Panc1 (cell line): Measurements from ENCODE around the gene FTO. TPM values are rescaled to one million over a fixed set of nuclear protein-coding genes. Genes with fewer than 3 reads are reported as not detected.

Experiments used
- ATAC-seq: fragments of 200-7000 bp; cut with Tn5 transposase; 2 replicates; pipeline ENCODE4 v1.9.1; 2020; ENCODE audit warnings: mild to moderate bottlenecking, moderate library complexity
- BruUV-seq: library from RNA; stranded (reverse); fragments of 400-500 nt; replicated peaks from 2 replicates; lab custom pipeline; 2021; lab: Mats Ljungman, UMichigan
- CTCF ChIA-PET: fragments of 300-600 bp; sonication (Branson Sonifier 250); formaldehyde crosslinking; loops from one replicate; lab custom pipeline; 2022; ENCODE audit warnings: antibody characterized with exemption; lab: Charles Lee
- POLR2A ChIA-PET: fragments of 300-600 bp; sonication (Branson Sonifier 250); formaldehyde crosslinking; loops from one replicate; lab custom pipeline; 2022; ENCODE audit warnings: antibody characterized with exemption; lab: Charles Lee
- DNase-seq: peaks from one replicate; pipeline ENCODE4 v3.0.0-alpha.2; 2010; ENCODE audit warnings: low read depth, low spot score
- H3K27ac ChIP-seq: 2 replicates; pipeline ENCODE4 v1.5.1; 2011; ENCODE audit warnings: mild to moderate bottlenecking, low read length, inconsistent platforms
- H3K27me3 ChIP-seq: fragments of 200-500 bp; sonication (Bioruptor generic); 2 replicates; pipeline ENCODE4 v1.6.0; 2014; ENCODE audit warnings: low read length, inconsistent platforms; ENCODE audit not compliant: control insufficient read depth, insufficient read depth
- H3K36me3 ChIP-seq: fragments of 200-500 bp; sonication (Bioruptor generic); 2 replicates; pipeline ENCODE4 v1.5.1; 2014; ENCODE audit warnings: inconsistent platforms, mild to moderate bottlenecking, low read length, moderate library complexity; ENCODE audit not compliant: control insufficient read depth, insufficient read depth
- H3K4me1 ChIP-seq: 2 replicates; pipeline ENCODE4 v1.5.1; 2011; ENCODE audit warnings: inconsistent platforms, mild to moderate bottlenecking, low read length, moderate library complexity; ENCODE audit not compliant: control insufficient read depth, insufficient read depth
- H3K4me3 ChIP-seq, 2 experiments: 2 replicates each; pipeline ENCODE4 v1.5.1; 2011 to 2012; ENCODE audit warnings: low read depth in 2 of 2, low read length in 2 of 2, mild to moderate bottlenecking in 2 of 2, inconsistent platforms in 1 of 2, moderate library complexity in 1 of 2
- H3K9me3 ChIP-seq: fragments of 200-500 bp; sonication (Bioruptor generic); 2 replicates; pipeline ENCODE4 v1.5.1; 2014; ENCODE audit warnings: low read depth, mild to moderate bottlenecking, inconsistent platforms, low read length, moderate library complexity; ENCODE audit not compliant: control insufficient read depth, insufficient read depth
- CTCF ChIP-seq: fragments of 450-650 bp; IDR thresholded peaks from 2 replicates; pipeline ENCODE4 v1.5.1; 2017; ENCODE audit warnings: mild to moderate bottlenecking
- POLR2AphosphoS5 ChIP-seq: IDR thresholded peaks from 2 replicates; pipeline ENCODE4 v1.6.1; 2012; ENCODE audit warnings: mild to moderate bottlenecking, low read depth, low read length, moderate library complexity
- REST ChIP-seq, 2 experiments: IDR thresholded peaks; 2 replicates each; pipeline ENCODE4 v1.6.1; 2011 to 2012; ENCODE audit warnings: low read depth in 2 of 2, control low read depth in 1 of 2, low read length in 1 of 2, mild to moderate bottlenecking in 1 of 2, moderate library complexity in 1 of 2; ENCODE audit not compliant: insufficient read depth in 1 of 2
- SIN3A ChIP-seq: IDR thresholded peaks from 2 replicates; pipeline ENCODE4 v1.6.1; 2012; ENCODE audit warnings: low read depth, mild to moderate bottlenecking, low read length, moderate library complexity, borderline replicate concordance; ENCODE audit not compliant: insufficient read depth
- TCF7L2 ChIP-seq: IDR thresholded peaks from 2 replicates; pipeline ENCODE4 v1.6.1; 2011; ENCODE audit warnings: mild to moderate bottlenecking, low read depth, low read length, inconsistent platforms
- in situ Hi-C: cut with HindIII; loops from 2 replicates; pipeline ENCODE4 v1.10.0; 2016; ENCODE audit warnings: low sequenced_read_pairs, low pct_unique_long_range_greater_than_20kb
- intact Hi-C: fragments of 100-400 bp; cut with micrococcal nuclease; formaldehyde crosslinking; loops from one replicate; pipeline ENCODE4 v1.10.0; 2022; ENCODE audit not compliant: unreplicated experiment
- total RNA-seq: library from RNA; stranded (reverse); gene quantifications from one replicate; pipeline ENCODE4 v1.2.1, GENCODE V29; 2021; ENCODE audit not compliant: unreplicated experiment

The FTO gene
- total RNA-seq, 1 experiment from 2014 or later, result 38.2 TPM

- CTCF ChIA-PET, result no interaction called here
- H3K27ac ChIP-seq, result peak overlapping the region; percentile 81; the same call in 1 of the 2 replicates
- no peak for DNase-seq
These were observed 114.0 kb downstream of the FTO start for GRCh38 chr16:53817812-53818550.

GRCh38 chr16:53821487-53821886, 117.5 kb downstream of the FTO start:
- CTCF ChIA-PET, result no interaction called here
- Histone ChIP-seq H3K4me1 (peaks cover 17% of the 10 kb centered on the region), H3K4me3 (no peak overlapping the region), H3K9me3 (no peaks in the 10 kb centered on the region), H3K27ac (peak overlapping the region; percentile 51; the same call in 1 of the 2 replicates), H3K27me3 (no peaks in the 10 kb centered on the region), H3K36me3 (no peaks in the 10 kb centered on the region)
- POLR2A ChIA-PET, result no interaction called here
- intact Hi-C loops, result no loop called here
- no peak for ATAC-seq
- DNase-seq, result no peak
- TF ChIP-seq SIN3A, result no peak
- BruUV-seq, result no TSS peak
- in situ Hi-C loops, result no loop called here

More at GRCh38 chr16:53817812-53818550, 114.0 kb downstream of the FTO start:
- Histone ChIP-seq H3K36me3 (no peaks in the 10 kb centered on the region), H3K9me3 (no peaks in the 10 kb centered on the region), H3K4me1 (peaks cover 17% of the 10 kb centered on the region), H3K4me3 (no peak overlapping the region), H3K27me3 (no peaks in the 10 kb centered on the region)
- BruUV-seq, result no TSS peak
- intact Hi-C loops (no loop called here), in situ Hi-C loops (no loop called here)
- no peak for ATAC-seq
- POLR2A ChIA-PET, result interaction anchor here (0.5 to 0.6 kb wide), 2 partner anchors 18 to 34 kb away, joined by 3 to 4 read pairs; no protein-coding TSS in a partner anchor
- TF ChIP-seq REST (IDR thresholded peaks at IDR 0.05; ENCODE audit: insufficient read depth in 1 of 2, low read depth in 2 of 2, low read length in 1 of 2) (no peak), SIN3A (no peak), CTCF (no peak), POLR2AphosphoS5 (no peak), TCF7L2 (no peak)
